Gastroesophageal sphincter (tissue), 3 donors: ENCODE data around the gene MORC1.

Source experiments
- CTCF ChIP-seq, 4 experiments: fragments of 200-600 bp in 2 of 4; fragments of 450-650 bp in 2 of 4; sonication (generic) in 1 of 4; IDR thresholded peaks; one replicate each; pipeline ENCODE4 v1.5.1; 2017 to 2019; ENCODE audit warnings: antibody characterized with exemption in 4 of 4, mild to moderate bottlenecking in 2 of 4, moderate library complexity in 2 of 4
- POLR2A ChIP-seq, 2 donors: fragments of 450-650 bp; IDR thresholded peaks; one replicate each; pipeline ENCODE4 v1.6.1; 2017; ENCODE audit warnings: antibody characterized with exemption in 2 of 2, mild to moderate bottlenecking in 2 of 2, moderate library complexity in 1 of 2
- POLR2AphosphoS5 ChIP-seq: sonication (generic); formaldehyde crosslinking; IDR thresholded peaks from one replicate; pipeline ENCODE4 v1.6.1; 2017; ENCODE audit warnings: antibody characterized with exemption

GRCh38 chr3:109122690-109123089, 4.8 kb upstream of the MORC1 start:
- TF ChIP-seq CTCF (IDR thresholded peaks at IDR 0.05) (no peak), POLR2AphosphoS5 (no peak), POLR2A (IDR thresholded peaks at IDR 0.05) (no peak)
